PC-9 (cell line): ENCODE results near the gene SETD4. TPM values are rescaled to one million over a fixed set of nuclear protein-coding genes. Genes with fewer than 3 reads are reported as not detected.

Experiments
- BruUV-seq: library from RNA; stranded (reverse); fragments of 400-500 nt; replicated peaks from 2 replicates; lab custom pipeline; 2021; lab: Mats Ljungman, UMichigan
- CTCF ChIA-PET: fragments of 300-600 bp; sonication (Branson Sonifier 250); formaldehyde crosslinking; loops from one replicate; lab custom pipeline; 2022; ENCODE audit warnings: antibody characterized with exemption; lab: Charles Lee
- POLR2A ChIA-PET: fragments of 300-600 bp; sonication (Branson Sonifier 250); formaldehyde crosslinking; loops from one replicate; lab custom pipeline; 2022; ENCODE audit warnings: antibody characterized with exemption; ENCODE audit not compliant: unreplicated experiment; lab: Charles Lee
- DNase-seq, 2 experiments: peaks; one replicate each; pipeline versions ENCODE4 v3.0.0 to v3.0.0-alpha.2; 2015 to 2022; ENCODE audit warnings: mixed read lengths in 1 of 2
- H2AFZ ChIP-seq: fragments of 200-600 bp; sonication (generic); 2 replicates; pipeline ENCODE4 v1.8.1; 2017; ENCODE audit warnings: antibody characterized with exemption
- H3F3A ChIP-seq: fragments of 200-600 bp; sonication (generic); 2 replicates; pipeline ENCODE4 v1.8.1; 2017; ENCODE audit warnings: antibody characterized with exemption, mild to moderate bottlenecking, low read depth; ENCODE audit not compliant: insufficient read depth
- H3K27ac ChIP-seq: fragments of 200-600 bp; sonication (generic); 2 replicates; pipeline ENCODE4 v1.6.1; 2016; ENCODE audit warnings: mixed run types
- H3K27me3 ChIP-seq: fragments of 200-600 bp; sonication (generic); 2 replicates; pipeline ENCODE4 v1.6.1; 2016; ENCODE audit warnings: low read depth, mixed run types; ENCODE audit not compliant: insufficient read depth
- H3K36me3 ChIP-seq: fragments of 200-600 bp; sonication (generic); 2 replicates; pipeline ENCODE4 v1.6.1; 2016; ENCODE audit warnings: low read depth, mixed run types
- H3K4me1 ChIP-seq: fragments of 200-600 bp; sonication (generic); replicated peaks from 2 replicates; pipeline ENCODE4 v1.6.1; 2016; ENCODE audit warnings: mixed run types; ENCODE audit not compliant: insufficient read depth
- H3K4me2 ChIP-seq: fragments of 200-600 bp; sonication (generic); 2 replicates; pipeline ENCODE4 v1.6.1; 2017; ENCODE audit warnings: mixed run types
- H3K4me3 ChIP-seq: fragments of 200-600 bp; sonication (generic); 2 replicates; pipeline ENCODE4 v1.6.1; 2016; ENCODE audit warnings: mixed run types
- H3K79me2 ChIP-seq: fragments of 200-600 bp; sonication (generic); 2 replicates; pipeline ENCODE4 v1.6.1; 2017; ENCODE audit warnings: low read depth, mixed run types
- H3K9me2 ChIP-seq: fragments of 200-600 bp; sonication (generic); 2 replicates; pipeline ENCODE4 v1.8.1; 2017; ENCODE audit warnings: mild to moderate bottlenecking; ENCODE audit not compliant: insufficient read depth
- H3K9me3 ChIP-seq: fragments of 200-600 bp; sonication (generic); 2 replicates; pipeline ENCODE4 v1.8.1; 2016; ENCODE audit warnings: low read depth; ENCODE audit not compliant: insufficient read depth
- H4K20me1 ChIP-seq: fragments of 200-600 bp; sonication (generic); 2 replicates; pipeline ENCODE4 v1.8.1; 2017; ENCODE audit not compliant: insufficient read depth
- CTCF ChIP-seq: fragments of 200-600 bp; sonication (generic); conservative IDR thresholded peaks from 2 replicates; pipeline ENCODE4 v1.6.1; 2017; ENCODE audit warnings: mixed run types, antibody characterized with exemption, mild to moderate bottlenecking, moderate library complexity
- EZH2 ChIP-seq: fragments of 200-600 bp; sonication (generic); IDR thresholded peaks from 2 replicates; pipeline ENCODE4 v1.8.0; 2017; ENCODE audit warnings: antibody characterized with exemption, low read depth
- intact Hi-C: fragments of 100-400 bp; cut with micrococcal nuclease; formaldehyde crosslinking; loops from one replicate; pipeline ENCODE4 v1.10.0; 2022; ENCODE audit not compliant: unreplicated experiment
- total RNA-seq: library from RNA; stranded (reverse); gene quantifications from 2 replicates; pipeline ENCODE4 v1.2.3, GENCODE V29; 2021

SETD4 gene
- total RNA-seq, 1 experiment from 2014 or later, result 27.3 TPM

- Histone ChIP-seq H3K4me3 (no peak overlapping the region), H3F3A (no peaks in the 10 kb centered on the region), H3K9me2 (no peaks in the 10 kb centered on the region), H2AFZ (no peak overlapping the region), H3K27me3 (no peaks in the 10 kb centered on the region), H3K79me2 (no peaks in the 10 kb centered on the region), H3K9me3 (no peaks in the 10 kb centered on the region), H4K20me1 (no peaks in the 10 kb centered on the region), H3K27ac (no peak overlapping the region), H3K36me3 (0 out of 2 replicates have a peak, but pooled peaks cover 3% of the 10 kb centered on the region), H3K4me2 (no peak overlapping the region), H3K4me1 (no peaks in the 10 kb centered on the region)
- ChIA-PET POLR2A (no interaction called here), CTCF (interaction anchor here (0.6 kb wide), 1 partner anchor 65 kb away, joined by 3 read pairs; no protein-coding TSS in a partner anchor)
- no peak for TF ChIP-seq CTCF
- no peak for TF ChIP-seq EZH2
- BruUV-seq, result no TSS peak
- DNase-seq, result no peak
- intact Hi-C loops, result no loop called here
These were observed 20.5 kb downstream of the SETD4 start for GRCh38 chr21:36039861-36040260.

- no peaks in the 10 kb centered on the region for H3F3A ChIP-seq
- POLR2A ChIA-PET, result no interaction called here
- H3K36me3 ChIP-seq, result 0 out of 2 replicates have a peak, but pooled peaks cover 3% of the 10 kb centered on the region
- no peaks in the 10 kb centered on the region for H3K9me2 ChIP-seq
- no peaks in the 10 kb centered on the region for H4K20me1 ChIP-seq
- H3K4me1 ChIP-seq, result no peaks in the 10 kb centered on the region
- no peak overlapping the region for H3K4me2 ChIP-seq
- H3K27ac ChIP-seq, result no peak overlapping the region
- H3K27me3 ChIP-seq, result no peaks in the 10 kb centered on the region
- no peak overlapping the region for H3K4me3 ChIP-seq
- H3K79me2 ChIP-seq, result no peaks in the 10 kb centered on the region
- no peaks in the 10 kb centered on the region for H3K9me3 ChIP-seq
- TF ChIP-seq EZH2, result no peak
- no peak for TF ChIP-seq CTCF
- no peak for DNase-seq
- BruUV-seq, result no TSS peak
- intact Hi-C loops, result no loop called here
- CTCF ChIA-PET, result no interaction called here
- H2AFZ ChIP-seq, result no peak overlapping the region
These were observed 21.4 kb downstream of the SETD4 start for GRCh38 chr21:36038701-36039497.

- Histone ChIP-seq H3F3A (peaks cover 3% of the 10 kb centered on the region), H3K4me2 (no peak overlapping the region), H3K79me2 (no peaks in the 10 kb centered on the region), H3K9me2 (no peaks in the 10 kb centered on the region), H3K4me1 (no peaks in the 10 kb centered on the region), H4K20me1 (no peaks in the 10 kb centered on the region), H3K36me3 (no peaks in the 10 kb centered on the region), H3K27me3 (no peaks in the 10 kb centered on the region), H3K9me3 (no peaks in the 10 kb centered on the region), H2AFZ (no peak overlapping the region), H3K27ac (no peak overlapping the region), H3K4me3 (no peak overlapping the region)
- ChIA-PET CTCF (no interaction called here), POLR2A (interaction anchor here (0.6 kb wide), 1 partner anchor 11 kb away, joined by 5 read pairs; no protein-coding TSS in a partner anchor)
- intact Hi-C loops, result no loop called here
- no peak for DNase-seq
- BruUV-seq, result no TSS peak
- TF ChIP-seq CTCF, result no peak
- no peak for TF ChIP-seq EZH2
These were observed 24.9 kb downstream of the SETD4 start for GRCh38 chr21:36035381-36035791.
